HG03432 (cell line): Measurements from ENCODE around the gene PNO1.
"Not testable (repeated sequence)": the region's sequence is repeated elsewhere in the genome, so short reads cannot be mapped to it uniquely, and the experiment has no call there.

Experiments used
- ATAC-seq: cut with Tn5 transposase; IDR thresholded peaks from one replicate; pipeline ENCODE4 v1.9.1; 2021; ENCODE audit warnings: mild to moderate bottlenecking, moderate library complexity; ENCODE audit not compliant: unreplicated experiment

Gene PNO1

DNA sequence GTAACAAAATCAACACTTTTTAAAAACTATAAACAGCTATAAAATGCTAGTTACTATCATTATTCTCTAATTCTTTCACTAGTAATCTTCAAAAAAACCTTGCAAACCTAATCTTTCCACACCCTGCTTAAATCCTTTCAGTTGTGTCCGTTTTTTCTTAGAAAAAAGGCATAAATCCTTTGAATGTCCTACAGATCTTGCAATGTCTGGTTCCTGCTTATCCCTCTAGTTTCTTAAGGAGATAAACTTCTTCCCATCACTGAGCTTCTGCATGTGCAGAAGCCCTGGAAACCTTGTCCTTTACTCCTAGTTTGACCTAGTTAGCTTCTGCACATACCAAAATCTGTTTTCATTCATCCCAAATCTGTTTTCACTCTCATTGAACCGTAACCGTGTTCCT lies 1.3 kb upstream of the PNO1 start:
- no peak for ATAC-seq

DNA sequence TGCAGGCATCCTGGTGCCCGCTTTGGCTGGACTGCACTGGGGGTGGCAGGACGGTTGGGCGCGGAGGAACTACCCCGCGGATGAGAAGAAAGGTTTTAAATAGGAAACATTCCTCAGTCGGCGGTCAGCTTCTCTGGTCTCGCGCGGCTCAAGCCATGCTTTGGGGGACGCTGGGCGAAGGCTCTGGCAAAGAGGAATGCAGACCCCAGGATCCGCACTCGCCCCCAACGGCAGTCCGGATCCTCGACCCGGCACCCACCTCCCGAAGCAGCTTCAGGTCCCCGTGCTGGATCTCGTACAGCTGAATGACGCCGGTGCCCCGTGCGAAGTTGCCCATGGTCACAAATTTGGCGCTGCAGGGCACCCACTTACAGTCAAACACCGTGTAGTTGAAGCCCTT lies 686 bp upstream of the PNO1 start:
- peak; percentile 35 for ATAC-seq

DNA sequence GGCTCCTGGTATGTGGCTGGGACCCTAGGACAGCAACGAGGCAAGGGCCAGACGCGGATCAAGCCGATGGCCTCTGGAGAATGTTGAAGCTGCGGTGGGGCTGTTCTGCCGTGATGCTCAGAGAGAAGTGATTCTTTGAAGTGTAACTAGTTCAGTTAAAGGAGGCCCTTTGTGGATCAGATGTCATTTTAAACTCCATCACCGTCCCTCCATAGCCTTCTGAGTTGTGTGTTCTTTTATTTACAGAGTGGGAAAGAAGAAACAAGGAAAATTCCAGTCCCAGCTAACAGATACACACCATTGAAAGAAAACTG lies 403 bp downstream of the PNO1 start:
- ATAC-seq, result no peak

DNA sequence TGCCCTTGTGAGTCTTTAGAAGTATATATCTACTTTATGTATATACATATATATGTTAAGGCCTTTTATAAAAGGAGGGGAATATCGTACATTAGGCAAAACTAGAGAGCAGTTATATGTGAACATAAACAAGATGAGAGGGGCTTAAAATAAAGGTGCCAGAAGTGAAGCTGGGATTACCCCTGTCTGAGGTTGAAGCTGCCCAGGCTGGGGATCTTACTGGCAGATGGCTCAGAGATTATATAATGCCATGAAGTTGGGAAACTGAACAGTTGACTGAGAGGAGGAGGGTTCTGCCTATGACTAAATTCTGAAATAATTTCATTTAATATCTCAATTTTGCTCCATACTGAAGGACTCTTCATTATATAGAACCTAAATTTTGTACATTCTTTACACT lies 6.0 kb downstream of the PNO1 start:
- no peak for ATAC-seq

DNA sequence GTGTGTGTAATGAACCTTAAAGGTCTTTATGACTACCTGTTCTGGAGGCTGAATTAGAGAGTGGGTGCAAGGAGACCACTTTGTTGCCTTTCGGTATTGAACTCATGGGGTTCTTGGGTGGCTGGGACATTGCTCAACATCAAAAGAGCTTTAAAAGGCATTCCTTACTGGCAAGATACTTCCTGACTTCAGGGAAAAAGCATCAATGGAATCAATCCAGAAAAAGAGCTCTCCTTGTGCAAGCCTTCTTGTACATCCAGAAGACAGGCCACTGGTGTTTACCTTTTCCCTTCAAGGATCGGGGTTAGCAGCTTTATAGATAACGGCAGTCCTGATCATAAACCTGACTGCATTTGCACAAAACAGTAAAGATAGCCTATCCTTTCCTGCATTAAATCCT lies 9.5 kb downstream of the PNO1 start:
- ATAC-seq, result no peak

DNA sequence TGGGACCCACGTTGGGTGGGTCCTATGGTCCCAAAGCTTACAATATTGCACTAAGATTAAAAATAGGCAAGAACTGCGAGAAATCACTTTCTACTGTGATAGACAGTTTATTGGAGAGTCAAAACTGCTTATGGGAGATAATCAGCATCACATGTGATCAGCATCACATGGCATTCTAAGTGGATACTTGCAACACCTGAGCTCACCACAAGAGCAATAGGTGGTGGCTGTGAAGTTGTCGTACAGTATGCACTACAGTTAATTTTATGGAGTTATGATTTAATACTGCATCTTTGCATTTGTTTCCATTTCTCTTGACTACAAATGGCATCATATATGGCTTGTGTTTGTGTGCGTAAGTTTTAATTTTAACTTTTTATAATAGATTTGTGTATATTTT lies 11.6 kb downstream of the PNO1 start:
- ATAC-seq, result no peak

GRCh38 chr2:68171146-68171545 lies 13.5 kb downstream of the PNO1 start:
- ATAC-seq, result no peak

- no peak for ATAC-seq
Observed at GRCh38 chr2:68171684-68172083, 14.0 kb downstream of the PNO1 start.

- ATAC-seq, result no peak
Observed at GRCh38 chr2:68172521-68172920, 14.8 kb downstream of the PNO1 start.

DNA sequence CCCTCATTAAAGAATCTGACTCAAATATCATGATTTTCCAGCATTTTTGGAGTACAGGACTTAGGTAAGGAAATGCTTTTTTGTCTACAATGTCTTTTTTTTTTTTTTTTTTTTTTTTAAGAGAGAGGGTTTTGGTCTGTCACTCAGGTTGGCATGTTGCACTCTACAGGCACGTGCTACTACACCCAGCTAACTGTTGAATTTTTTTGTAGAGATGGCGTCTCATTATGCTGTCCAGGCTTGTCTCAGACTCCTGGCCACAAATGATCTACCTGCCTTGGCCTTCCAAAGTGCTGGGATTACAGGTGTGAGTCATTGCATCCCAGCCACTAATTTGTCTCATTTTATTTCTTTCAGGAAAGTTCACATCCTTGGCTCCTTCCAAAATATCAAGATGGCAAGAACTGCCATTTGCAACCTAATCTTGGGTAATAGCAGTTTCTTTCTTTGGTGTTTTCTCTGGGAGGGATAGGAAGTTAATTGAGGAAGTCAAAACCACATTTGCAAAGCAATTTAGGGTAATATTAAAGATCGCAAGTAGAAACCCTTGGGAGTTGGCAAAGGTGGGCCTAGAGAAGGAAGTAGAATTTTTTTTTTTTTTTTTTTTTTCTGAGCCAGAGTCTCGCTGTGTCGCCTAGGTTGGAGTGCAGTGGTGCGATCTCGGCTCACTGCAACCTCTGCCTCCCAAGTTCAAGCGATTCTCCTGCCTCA lies 15.5 kb downstream of the PNO1 start:
- ATAC-seq, result no peak

DNA sequence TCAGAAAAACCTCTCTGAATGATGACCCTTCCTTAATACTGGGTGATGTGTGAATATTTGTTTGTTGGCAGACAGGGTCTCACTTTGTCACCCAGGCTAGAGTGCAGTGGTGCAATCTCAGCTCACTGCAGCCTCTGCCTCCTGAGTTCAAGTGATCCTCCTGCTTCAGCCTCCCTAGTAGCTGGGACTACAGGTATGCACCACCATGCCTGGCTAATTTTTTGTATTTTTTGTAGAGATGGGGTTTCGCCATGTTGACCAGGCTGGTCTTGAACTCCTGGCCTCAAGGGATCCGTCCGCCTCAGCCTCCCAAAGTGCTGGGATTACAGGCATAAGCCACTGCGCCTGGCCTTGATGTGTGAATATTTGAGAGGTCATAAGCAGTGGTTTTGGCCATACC lies 17.5 kb downstream of the PNO1 start:
- not testable (repeated sequence) for ATAC-seq

DNA sequence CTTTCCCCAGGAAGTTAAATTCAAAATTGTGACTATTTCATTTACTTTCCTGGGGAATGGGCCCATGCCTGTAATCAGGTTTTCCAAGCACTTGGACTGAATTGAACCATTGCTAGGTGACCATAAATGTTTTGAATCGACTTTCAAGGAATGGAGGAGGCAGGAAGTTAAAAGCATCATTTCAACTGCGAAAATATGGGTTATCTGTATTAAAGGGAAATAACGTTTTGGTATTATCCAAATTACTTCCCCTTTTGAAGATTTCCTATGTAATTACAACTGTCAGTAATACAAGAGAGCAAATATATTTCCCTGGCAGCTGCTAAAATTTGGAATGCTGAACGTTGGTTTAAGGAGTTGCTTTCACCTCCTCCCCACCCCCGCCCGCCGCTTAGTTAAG lies 19.0 kb downstream of the PNO1 start:
- ATAC-seq, result no peak

DNA sequence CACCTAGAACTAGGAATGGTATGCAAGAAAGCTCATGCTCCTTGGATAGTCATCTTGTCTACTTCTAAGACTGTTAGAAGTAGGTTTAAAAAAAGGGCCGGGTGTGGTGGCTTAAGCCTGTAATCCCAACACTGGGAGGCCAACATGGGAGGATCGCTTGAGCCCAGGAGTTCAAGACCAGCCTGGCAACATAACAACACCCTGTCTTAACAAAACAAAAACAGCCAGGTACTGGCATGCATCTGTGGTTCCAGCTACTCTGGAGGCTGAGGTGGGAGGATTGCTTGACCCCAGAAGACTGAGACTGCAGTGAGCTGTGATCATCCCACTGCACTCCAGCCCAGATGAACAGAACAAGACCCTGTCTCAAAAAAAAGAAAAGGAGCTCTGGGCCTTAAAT lies 19.9 kb downstream of the PNO1 start:
- no peak for ATAC-seq

DNA sequence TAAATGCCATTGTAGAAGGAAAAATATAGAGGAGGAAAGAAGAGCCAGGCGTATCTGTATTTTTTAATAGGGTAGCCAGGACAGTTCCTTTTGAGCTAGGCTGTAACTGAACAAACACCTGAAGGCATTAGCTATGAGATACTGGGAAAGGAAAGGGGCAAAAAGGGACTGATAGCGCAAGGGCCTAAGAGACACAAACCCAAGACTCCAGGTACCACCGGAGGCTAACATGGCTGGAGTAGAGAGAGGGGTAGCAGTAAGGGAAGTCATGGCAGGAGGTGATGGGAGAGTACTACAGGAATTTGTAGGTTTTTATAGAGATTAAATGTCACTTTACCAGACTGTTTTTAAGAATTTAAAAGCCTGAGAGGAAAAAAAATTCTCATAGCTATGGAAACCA lies 20.7 kb downstream of the PNO1 start:
- ATAC-seq, result no peak

DNA sequence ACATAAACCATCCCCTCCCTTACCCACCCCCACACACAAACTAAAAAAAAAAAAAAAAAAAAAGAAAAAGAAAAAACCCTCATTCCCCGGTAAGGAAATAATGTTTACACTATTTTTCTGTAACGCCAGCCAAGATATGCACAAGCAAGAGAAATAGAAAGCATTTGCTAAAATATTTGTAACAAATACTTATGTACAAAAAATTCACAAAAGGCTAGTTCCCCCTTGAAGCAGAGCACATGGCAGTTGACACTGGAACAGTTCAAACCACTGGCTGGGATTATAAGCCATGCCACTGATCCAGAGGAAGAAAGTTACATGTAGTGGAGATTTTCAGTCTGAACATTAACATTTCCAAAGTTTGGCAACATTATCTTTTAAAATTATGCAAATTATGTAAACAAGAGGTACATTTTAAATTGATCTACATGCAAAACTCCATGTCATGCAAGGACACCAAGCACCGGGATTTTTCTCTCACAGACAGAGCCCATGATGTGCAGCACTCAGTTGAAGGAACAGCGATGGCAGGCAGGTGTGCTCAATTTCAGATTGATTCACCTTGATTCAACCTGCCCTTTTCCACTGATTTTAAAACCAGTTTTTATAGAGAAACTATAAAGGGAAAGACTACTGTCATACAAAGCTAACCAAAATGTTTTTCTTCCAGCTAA lies 21.4 kb downstream of the PNO1 start:
- no peak for ATAC-seq

- no peak for ATAC-seq
Observed at GRCh38 chr2:68182902-68183301, 25.2 kb downstream of the PNO1 start.

DNA sequence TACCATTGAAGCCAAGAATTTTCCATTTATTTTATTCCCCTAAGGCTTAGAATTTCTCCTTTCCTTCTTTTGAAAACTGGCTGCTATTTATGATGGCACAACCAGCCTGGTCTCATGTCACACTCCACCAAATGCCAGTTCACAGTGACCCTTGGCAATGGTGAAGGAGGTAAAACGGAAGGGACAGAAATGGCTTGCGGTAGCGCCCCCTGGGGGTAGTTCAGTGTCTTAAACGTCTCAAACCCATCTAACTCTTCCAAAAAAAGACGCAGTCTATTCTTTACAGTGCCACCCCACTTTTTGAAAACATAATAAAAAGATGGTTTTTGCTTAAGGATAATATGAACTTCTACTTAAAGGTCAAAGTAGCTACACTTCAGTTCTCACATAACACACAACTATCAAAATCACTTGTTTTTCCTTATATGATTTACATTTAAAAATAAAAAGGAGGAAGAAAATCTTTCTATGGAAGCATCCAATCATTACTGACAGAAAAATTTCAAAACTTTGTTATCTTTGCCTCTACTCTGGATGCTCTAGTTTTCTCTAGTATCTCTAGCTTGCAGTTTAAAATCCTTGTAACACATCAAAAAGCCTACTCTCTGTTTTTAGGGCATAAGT lies 28.0 kb downstream of the PNO1 start:
- ATAC-seq, result no peak

DNA sequence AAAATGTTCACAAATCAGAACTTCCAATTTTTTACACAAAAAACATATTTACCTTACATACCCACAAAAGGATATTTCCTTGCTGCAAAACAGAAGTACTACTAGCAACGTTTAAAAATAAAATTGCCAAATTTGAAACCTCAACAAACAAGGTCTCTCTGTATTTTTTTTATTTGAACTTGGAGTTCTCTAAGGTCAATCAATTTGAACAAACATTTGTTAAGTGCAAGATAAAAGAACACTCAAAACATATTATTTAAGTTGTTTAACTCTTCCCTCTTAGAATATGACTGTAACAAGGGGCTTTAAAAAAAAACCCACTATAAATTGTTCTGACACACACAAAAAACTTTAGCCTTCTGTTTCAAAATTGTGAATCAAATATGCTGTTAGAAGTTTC lies 29.6 kb downstream of the PNO1 start:
- no peak for ATAC-seq

- peak; percentile 43 for ATAC-seq
Observed at GRCh38 chr2:68188831-68189230, 31.1 kb downstream of the PNO1 start.

DNA sequence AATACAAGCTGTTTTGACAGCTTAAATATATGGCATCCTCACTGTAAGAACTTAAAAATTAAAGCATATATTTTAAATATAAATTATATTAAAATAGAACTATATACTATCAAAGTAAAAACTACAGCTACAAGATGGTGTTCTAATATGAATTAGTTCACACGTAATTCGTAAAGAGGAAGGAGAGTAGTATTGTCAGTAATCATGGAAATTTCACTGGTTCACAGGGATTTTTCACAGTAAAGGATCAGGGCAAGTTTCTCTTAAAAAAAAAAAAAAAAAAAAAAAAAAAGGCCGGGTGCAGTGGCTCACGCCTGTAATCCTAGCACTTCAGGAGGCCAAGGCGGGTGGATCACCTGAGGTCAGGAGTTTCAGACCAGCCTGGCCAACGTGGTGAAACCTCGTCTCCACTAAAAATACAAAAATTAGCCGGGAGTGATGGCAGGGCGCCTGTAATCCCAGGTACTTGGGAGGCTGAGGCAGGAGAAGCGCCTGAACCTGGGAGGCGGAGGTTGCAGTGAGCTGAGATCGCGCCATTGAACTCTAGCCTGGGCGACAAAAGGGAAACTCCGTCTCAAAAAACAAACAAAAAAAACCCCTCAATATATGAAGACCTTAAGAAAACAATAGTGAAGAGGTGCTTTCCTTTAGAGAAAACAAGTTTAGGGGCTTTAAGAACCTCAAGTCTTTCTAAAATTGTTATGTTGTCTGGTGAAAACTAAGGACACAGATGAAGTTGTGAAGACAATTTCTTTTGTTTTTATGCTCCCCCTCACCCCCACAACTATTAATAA lies 32.5 kb downstream of the PNO1 start:
- ATAC-seq, result no peak

DNA sequence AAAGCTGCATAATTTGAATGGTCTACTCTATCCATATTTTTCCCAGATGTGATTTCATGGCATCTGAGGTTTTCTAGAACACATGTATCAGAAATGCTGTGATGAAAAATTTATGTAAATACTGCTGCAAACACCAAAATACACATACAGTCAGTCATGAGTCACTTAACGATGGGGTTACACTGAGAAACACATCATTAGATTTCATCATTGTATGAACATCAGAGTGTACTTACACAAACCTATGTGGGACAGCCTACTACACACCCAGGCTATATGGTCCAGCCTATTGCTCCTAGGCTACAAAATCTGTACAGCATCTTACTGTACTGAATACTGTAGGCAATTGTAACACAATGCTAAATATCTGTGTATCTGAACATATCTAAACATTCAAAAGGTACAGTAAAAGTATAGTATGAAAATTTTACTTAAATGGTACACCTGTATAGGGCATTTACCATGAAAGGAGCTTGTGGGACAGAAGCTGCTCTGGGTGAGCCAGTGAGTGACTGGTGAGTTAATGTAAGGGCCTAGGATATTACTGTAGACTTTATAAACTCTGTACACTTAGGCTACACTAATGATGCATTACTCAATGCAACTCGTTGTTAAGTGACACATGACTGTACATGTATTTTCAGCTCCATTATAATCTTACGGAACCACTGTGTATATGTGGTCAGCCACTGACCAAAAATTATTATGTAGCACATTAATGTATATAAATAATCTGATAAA lies 33.5 kb downstream of the PNO1 start:
- ATAC-seq, result no peak
